BE2C (cell line): ENCODE results near the gene PACSIN2.

Experiments used
- DNase-seq: peaks from one replicate; pipeline ENCODE4 v3.0.0-alpha.2; 2020
- H3K27me3 ChIP-seq: fragments of 250-450 bp; sonication (Bioruptor Pico); 2 replicates; pipeline ENCODE4 v1.5.1; 2020; ENCODE audit warnings: mild to moderate bottlenecking
- H3K36me3 ChIP-seq: fragments of 250-450 bp; sonication (Bioruptor Pico); 2 replicates; pipeline ENCODE4 v1.5.1; 2020; ENCODE audit warnings: mild to moderate bottlenecking
- H3K4me1 ChIP-seq: fragments of 250-450 bp; sonication (Bioruptor Pico); 2 replicates; pipeline ENCODE4 v1.5.1; 2020
- H3K4me3 ChIP-seq: 2 replicates; pipeline ENCODE4 v1.5.1; 2011; ENCODE audit warnings: low read depth, low read length
- H3K9me3 ChIP-seq: fragments of 250-450 bp; sonication (Bioruptor Pico); 2 replicates; pipeline ENCODE4 v1.5.1; 2020
- TF ChIP-seq, protein P1 (sequence below): IDR thresholded peaks from 2 replicates; pipeline ENCODE4 v1.5.1; 2012; ENCODE audit warnings: mild to moderate bottlenecking, low read depth, low read length

Gene PACSIN2

GRCh38 chr22:42856179-42856864, 158.6 kb downstream of the PACSIN2 start:
- TF ChIP-seq, protein P1, sequence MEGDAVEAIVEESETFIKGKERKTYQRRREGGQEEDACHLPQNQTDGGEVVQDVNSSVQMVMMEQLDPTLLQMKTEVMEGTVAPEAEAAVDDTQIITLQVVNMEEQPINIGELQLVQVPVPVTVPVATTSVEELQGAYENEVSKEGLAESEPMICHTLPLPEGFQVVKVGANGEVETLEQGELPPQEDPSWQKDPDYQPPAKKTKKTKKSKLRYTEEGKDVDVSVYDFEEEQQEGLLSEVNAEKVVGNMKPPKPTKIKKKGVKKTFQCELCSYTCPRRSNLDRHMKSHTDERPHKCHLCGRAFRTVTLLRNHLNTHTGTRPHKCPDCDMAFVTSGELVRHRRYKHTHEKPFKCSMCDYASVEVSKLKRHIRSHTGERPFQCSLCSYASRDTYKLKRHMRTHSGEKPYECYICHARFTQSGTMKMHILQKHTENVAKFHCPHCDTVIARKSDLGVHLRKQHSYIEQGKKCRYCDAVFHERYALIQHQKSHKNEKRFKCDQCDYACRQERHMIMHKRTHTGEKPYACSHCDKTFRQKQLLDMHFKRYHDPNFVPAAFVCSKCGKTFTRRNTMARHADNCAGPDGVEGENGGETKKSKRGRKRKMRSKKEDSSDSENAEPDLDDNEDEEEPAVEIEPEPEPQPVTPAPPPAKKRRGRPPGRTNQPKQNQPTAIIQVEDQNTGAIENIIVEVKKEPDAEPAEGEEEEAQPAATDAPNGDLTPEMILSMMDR = no peak
- no peaks in the 10 kb centered on the region; the same call in 1 of the 2 replicates for H3K27me3 ChIP-seq
- H3K4me3 ChIP-seq = peak overlapping the region; percentile 84
- peaks cover 5% of the 10 kb centered on the region; the same call in 1 of the 2 replicates for H3K9me3 ChIP-seq
- no peaks in the 10 kb centered on the region for H3K36me3 ChIP-seq
- no peak for DNase-seq
- H3K4me1 ChIP-seq = no peaks in the 10 kb centered on the region

GRCh38 chr22:42855721-42856120, 159.2 kb downstream of the PACSIN2 start:
- Histone ChIP-seq H3K4me3 (peak overlapping the region; percentile 84), H3K9me3 (peaks cover 5% of the 10 kb centered on the region; the same call in 1 of the 2 replicates), H3K36me3 (no peaks in the 10 kb centered on the region), H3K27me3 (no peaks in the 10 kb centered on the region; the same call in 1 of the 2 replicates), H3K4me1 (no peaks in the 10 kb centered on the region)
- no peak for DNase-seq
- TF ChIP-seq, protein P1 = no peak

- no peaks in the 10 kb centered on the region for H3K36me3 ChIP-seq
- H3K9me3 ChIP-seq = peaks cover 5% of the 10 kb centered on the region; the same call in 1 of the 2 replicates
- no peak for DNase-seq
- TF ChIP-seq, protein P1 = no peak
- no peak overlapping the region for H3K4me3 ChIP-seq
- no peaks in the 10 kb centered on the region for H3K4me1 ChIP-seq
- no peaks in the 10 kb centered on the region; the same call in 1 of the 2 replicates for H3K27me3 ChIP-seq
These were observed 159.7 kb downstream of the PACSIN2 start for GRCh38 chr22:42855211-42855610.

DNA sequence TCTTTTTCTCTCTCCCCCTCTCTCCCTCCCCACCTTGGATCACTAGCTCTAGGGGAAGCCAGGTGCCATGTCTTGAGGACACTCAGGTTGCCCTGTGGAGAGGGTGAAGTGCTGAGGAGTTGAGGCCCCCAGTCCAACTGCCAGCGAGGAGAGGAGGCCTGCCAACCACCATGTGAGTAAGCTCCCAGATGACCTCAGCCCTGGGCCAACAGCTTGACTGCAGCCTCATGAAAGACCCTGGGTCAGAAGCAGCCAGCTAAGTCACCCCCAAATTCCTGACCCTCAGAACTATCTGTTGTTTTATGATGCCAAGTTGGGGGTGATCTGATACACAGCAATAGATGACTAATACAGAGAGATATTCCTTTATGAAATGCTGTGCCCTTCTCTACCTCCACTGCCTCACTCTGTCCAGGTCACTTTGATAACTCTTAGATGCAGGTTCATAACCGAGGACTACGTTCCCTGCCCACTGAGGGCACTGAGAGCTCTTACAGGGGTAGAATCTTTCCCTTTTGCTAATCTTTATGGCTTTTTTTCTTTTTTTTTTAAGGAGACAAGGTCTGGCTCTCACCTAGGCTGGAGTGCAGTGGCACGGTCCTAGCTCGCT, 165.9 kb downstream of the PACSIN2 start:
- Histone ChIP-seq H3K9me3 (no peaks in the 10 kb centered on the region), H3K36me3 (no peaks in the 10 kb centered on the region), H3K27me3 (no peaks in the 10 kb centered on the region), H3K4me1 (no peaks in the 10 kb centered on the region), H3K4me3 (no peak overlapping the region)
- no peak for DNase-seq
- TF ChIP-seq, protein P1 = no peak

DNA sequence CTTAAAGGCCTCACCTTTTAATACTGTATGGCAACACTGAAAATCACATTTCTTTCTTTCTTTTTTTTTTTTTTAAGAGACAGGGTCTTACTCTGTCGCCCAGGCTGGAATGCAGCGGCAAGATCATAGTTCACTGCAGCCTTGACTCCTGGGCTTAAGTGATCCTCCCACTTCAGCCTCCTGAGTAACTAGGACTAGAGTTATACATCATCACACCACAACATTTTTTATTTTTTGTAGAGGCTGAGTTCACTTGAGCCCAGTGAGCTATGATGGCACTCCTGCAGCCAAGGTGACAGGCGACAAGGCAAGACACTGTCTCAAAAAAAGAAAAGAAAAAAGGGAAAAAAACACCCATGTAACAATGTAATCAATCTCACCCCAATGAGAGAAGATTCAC, 167.8 kb downstream of the PACSIN2 start:
- TF ChIP-seq, protein P1 = no peak
- H3K36me3 ChIP-seq = no peaks in the 10 kb centered on the region
- no peak for DNase-seq
- no peaks in the 10 kb centered on the region for H3K27me3 ChIP-seq
- no peaks in the 10 kb centered on the region for H3K4me1 ChIP-seq
- no peak overlapping the region for H3K4me3 ChIP-seq
- no peaks in the 10 kb centered on the region for H3K9me3 ChIP-seq

DNA sequence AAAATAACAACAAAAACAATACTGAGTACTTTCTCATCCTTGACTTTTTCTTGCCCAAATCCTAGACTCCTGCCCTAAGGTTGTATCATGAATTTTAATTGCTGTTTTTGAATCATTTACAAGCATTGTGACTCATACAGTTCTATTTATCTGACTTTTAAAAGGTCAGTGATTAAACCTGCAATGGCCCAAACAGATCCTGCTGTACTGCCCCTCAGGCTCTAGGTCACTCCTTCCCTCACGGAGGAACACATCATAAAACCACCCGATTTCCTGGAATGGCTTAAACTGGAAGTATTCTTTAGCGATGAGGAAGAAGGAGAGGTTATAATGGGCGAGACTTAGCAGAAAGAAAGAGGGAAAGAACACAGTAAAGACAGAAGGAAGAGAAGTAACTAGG, 170.2 kb downstream of the PACSIN2 start:
- DNase-seq = no peak
- TF ChIP-seq, protein P1 = no peak
- Histone ChIP-seq H3K4me1 (no peaks in the 10 kb centered on the region), H3K27me3 (no peaks in the 10 kb centered on the region), H3K9me3 (no peaks in the 10 kb centered on the region), H3K36me3 (no peaks in the 10 kb centered on the region), H3K4me3 (no peak overlapping the region)
